HL-60 (cell line): ENCODE data around the gene ZNF280B.

Source experiments
- DNase-seq, 2 experiments: peaks; one replicate each; pipeline ENCODE4 v3.0.0-alpha.2; 2010 to 2020; ENCODE audit warnings: low read depth in 1 of 2, low spot score in 1 of 2
- H3K27ac ChIP-seq: fragments of 250-450 bp; sonication (Bioruptor Pico); replicated peaks from 2 replicates; pipeline ENCODE4 v1.5.1; 2020; ENCODE audit warnings: mild to moderate bottlenecking, moderate library complexity
- H3K27me3 ChIP-seq: fragments of 250-450 bp; sonication (Bioruptor Pico); 2 replicates; pipeline ENCODE4 v1.5.1; 2021; ENCODE audit warnings: mild to moderate bottlenecking, moderate library complexity; ENCODE audit not compliant: insufficient read depth, poor library complexity, severe bottlenecking
- H3K4me3 ChIP-seq: replicated peaks from 2 replicates; pipeline ENCODE4 v1.5.1; 2011; ENCODE audit warnings: mild to moderate bottlenecking, control low read depth, low read length; ENCODE audit not compliant: insufficient read depth
- GABPA ChIP-seq: IDR thresholded peaks from 2 replicates; pipeline ENCODE4 v1.6.1; 2012; ENCODE audit warnings: low read depth
- POLR2AphosphoS5 ChIP-seq: IDR thresholded peaks from 2 replicates; pipeline ENCODE4 v1.6.1; 2012; ENCODE audit warnings: low read depth
- SPI1 ChIP-seq: IDR thresholded peaks from 2 replicates; pipeline ENCODE4 v1.6.1; 2012; ENCODE audit warnings: low read depth, mild to moderate bottlenecking, borderline replicate concordance
- TF ChIP-seq, protein P1 (sequence below): IDR thresholded peaks from one replicate; pipeline ENCODE4 v1.5.1; 2011; ENCODE audit warnings: low read length, control low read depth, inconsistent platforms; ENCODE audit not compliant: insufficient read depth
- TF ChIP-seq, protein P2 (sequence below): IDR thresholded peaks from 2 replicates; pipeline ENCODE4 v1.6.1; 2012; ENCODE audit warnings: low read depth; ENCODE audit not compliant: insufficient replicate concordance

The ZNF280B gene

DNA sequence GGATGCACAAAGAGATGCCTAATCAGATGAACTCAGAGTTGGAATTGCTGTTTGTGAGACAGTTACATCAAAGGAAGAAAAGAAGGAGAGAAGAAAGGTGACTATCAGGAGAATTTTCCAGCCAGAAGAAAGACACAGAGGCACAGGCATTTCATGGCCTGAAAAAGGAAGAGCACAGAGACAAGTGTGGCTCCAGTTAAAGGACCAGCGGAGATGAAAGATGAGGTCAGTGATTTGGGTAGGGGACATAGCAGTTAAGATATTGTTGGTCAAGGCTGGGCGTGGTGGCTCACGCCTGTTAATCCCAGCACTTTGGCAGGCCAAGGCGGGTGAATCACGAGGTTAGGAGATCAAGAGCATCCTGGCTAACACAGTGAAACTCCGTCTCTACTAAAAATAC is 15.0 kb upstream of the ZNF280B start:
- Histone ChIP-seq H3K4me3 (no peak overlapping the region), H3K27me3 (no peaks in the 10 kb centered on the region), H3K27ac (no peak overlapping the region)
- no peak for TF ChIP-seq SPI1
- TF ChIP-seq, protein P1, sequence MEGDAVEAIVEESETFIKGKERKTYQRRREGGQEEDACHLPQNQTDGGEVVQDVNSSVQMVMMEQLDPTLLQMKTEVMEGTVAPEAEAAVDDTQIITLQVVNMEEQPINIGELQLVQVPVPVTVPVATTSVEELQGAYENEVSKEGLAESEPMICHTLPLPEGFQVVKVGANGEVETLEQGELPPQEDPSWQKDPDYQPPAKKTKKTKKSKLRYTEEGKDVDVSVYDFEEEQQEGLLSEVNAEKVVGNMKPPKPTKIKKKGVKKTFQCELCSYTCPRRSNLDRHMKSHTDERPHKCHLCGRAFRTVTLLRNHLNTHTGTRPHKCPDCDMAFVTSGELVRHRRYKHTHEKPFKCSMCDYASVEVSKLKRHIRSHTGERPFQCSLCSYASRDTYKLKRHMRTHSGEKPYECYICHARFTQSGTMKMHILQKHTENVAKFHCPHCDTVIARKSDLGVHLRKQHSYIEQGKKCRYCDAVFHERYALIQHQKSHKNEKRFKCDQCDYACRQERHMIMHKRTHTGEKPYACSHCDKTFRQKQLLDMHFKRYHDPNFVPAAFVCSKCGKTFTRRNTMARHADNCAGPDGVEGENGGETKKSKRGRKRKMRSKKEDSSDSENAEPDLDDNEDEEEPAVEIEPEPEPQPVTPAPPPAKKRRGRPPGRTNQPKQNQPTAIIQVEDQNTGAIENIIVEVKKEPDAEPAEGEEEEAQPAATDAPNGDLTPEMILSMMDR = no peak
- TF ChIP-seq, protein P2, sequence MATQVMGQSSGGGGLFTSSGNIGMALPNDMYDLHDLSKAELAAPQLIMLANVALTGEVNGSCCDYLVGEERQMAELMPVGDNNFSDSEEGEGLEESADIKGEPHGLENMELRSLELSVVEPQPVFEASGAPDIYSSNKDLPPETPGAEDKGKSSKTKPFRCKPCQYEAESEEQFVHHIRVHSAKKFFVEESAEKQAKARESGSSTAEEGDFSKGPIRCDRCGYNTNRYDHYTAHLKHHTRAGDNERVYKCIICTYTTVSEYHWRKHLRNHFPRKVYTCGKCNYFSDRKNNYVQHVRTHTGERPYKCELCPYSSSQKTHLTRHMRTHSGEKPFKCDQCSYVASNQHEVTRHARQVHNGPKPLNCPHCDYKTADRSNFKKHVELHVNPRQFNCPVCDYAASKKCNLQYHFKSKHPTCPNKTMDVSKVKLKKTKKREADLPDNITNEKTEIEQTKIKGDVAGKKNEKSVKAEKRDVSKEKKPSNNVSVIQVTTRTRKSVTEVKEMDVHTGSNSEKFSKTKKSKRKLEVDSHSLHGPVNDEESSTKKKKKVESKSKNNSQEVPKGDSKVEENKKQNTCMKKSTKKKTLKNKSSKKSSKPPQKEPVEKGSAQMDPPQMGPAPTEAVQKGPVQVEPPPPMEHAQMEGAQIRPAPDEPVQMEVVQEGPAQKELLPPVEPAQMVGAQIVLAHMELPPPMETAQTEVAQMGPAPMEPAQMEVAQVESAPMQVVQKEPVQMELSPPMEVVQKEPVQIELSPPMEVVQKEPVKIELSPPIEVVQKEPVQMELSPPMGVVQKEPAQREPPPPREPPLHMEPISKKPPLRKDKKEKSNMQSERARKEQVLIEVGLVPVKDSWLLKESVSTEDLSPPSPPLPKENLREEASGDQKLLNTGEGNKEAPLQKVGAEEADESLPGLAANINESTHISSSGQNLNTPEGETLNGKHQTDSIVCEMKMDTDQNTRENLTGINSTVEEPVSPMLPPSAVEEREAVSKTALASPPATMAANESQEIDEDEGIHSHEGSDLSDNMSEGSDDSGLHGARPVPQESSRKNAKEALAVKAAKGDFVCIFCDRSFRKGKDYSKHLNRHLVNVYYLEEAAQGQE = no peak
- no peak for TF ChIP-seq GABPA
- TF ChIP-seq POLR2AphosphoS5 = no peak
- DNase-seq = no peak

DNA sequence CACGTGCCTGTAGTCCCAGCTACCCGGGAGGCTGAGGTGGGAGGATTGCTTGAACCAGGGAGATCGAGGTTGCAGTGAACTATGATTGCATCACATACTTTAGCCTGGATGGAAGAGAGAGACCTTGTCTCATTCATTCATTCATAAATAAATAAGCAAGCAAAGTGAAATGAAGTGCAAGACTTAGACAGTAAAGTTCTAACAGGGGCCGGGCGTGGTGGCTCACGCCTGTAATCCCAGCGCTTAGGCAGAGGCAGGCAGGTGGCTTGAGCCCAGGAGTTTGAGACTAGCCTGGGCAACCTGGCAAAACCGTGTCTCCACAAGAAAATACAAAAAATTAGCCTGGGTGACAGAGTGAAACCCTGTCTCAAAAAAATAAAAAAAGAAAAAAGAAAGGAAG is 13.1 kb upstream of the ZNF280B start:
- TF ChIP-seq POLR2AphosphoS5 (no peak), GABPA (no peak), SPI1 (no peak)
- TF ChIP-seq, protein P1 = no peak
- TF ChIP-seq, protein P2 = no peak
- H3K27ac ChIP-seq = no peak overlapping the region
- no peaks in the 10 kb centered on the region for H3K27me3 ChIP-seq
- H3K4me3 ChIP-seq = no peak overlapping the region
- no peak for DNase-seq

DNA sequence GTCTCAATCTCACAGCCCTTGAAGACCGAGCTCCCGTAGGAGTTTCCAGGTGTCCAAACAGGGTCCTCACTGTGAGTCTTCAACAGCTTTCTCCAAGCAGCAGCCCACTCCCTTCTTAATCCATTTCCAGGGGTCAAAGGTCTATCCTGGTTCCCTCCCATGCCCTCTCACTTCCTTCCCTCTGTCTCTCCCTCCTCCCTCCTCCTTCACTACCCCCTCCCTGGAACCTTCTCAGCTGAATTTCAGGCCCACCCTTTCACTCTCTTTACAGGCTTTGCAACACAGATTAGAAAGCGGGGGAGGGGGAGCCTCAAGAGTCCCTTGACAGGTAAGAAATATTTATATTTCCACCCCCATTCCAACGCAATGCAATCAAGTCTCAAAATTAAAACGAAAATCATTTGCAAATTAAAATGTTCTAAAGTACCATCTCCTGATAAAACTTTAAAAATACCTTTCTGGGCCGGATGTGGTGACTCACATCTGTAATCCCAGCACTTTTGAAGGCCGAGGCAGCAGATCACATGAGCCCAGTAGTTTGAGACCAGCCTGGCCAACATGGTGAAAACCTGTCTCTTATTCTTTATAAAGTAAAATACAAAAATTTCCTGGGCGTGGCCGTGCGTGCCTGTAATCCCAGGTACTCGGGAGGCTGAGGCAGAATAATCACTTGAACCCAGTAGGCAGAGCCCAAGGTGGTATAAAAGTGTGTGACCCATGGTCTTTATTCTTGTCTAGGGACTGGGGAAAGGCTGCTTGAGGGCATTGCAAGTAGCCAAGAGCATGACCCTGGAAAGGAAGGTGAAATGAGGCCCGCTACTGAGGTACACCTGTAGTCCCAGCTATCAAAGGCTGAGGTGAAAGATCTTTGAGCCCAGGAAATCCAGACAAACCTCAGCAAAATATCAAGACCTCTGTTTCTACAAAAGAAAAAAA is 12.4 kb upstream of the ZNF280B start:
- Histone ChIP-seq H3K27me3 (no peaks in the 10 kb centered on the region), H3K27ac (no peak overlapping the region), H3K4me3 (no peak overlapping the region)
- TF ChIP-seq SPI1 (no peak), POLR2AphosphoS5 (no peak), GABPA (no peak)
- TF ChIP-seq, protein P2 = no peak
- TF ChIP-seq, protein P1 = no peak
- DNase-seq = no peak
